HepG2 (cell line): ENCODE data around the gene VAPA. TPM values are rescaled to one million over a fixed set of nuclear protein-coding genes. Genes with fewer than 3 reads are reported as not detected.

ENCODE experiments used
- ATAC-seq: fragments of 200-7000 bp; cut with Tn5 transposase; 3 replicates; pipeline ENCODE4 v1.9.1; 2020; ENCODE audit warnings: mild to moderate bottlenecking, moderate library complexity
- BruUV-seq: library from RNA; stranded (reverse); fragments of 400-500 nt; replicated peaks from 2 replicates; lab custom pipeline; 2021; lab: Mats Ljungman, UMichigan
- CTCF ChIA-PET: fragments of 300-600 bp; formaldehyde crosslinking; extraction: SDS; loops from one replicate; lab custom pipeline; 2021; ENCODE audit warnings: low total read pairs, inconsistent platforms, low intra/inter-chr PET ratio; lab: Yijun Ruan, JAX
- POLR2A ChIA-PET: fragments of 350-600 bp; sonication (Branson Sonifier 250); formaldehyde crosslinking; loops from one replicate; lab custom pipeline; 2020; ENCODE audit warnings: antibody characterized with exemption, inconsistent platforms; lab: Yijun Ruan, JAX
- DNase-seq: peaks from one replicate; pipeline ENCODE4 v3.0.0-alpha.2; 2015; ENCODE audit warnings: low spot score
- FAIRE-seq: peaks from 3 replicates; lab custom pipeline; 2011; peaks lifted over from hg19 to GRCh38; lab: Jason Lieb, UNC
- H2AFZ ChIP-seq: one replicate; pipeline ENCODE4 v1.6.1; 2011; ENCODE audit warnings: low read length, inconsistent platforms
- H3K27ac ChIP-seq: fragments of 300-600 bp; 3 replicates; pipeline ENCODE4 v1.8.0; 2011; ENCODE audit warnings: mixed run types, mild to moderate bottlenecking, mixed read lengths, low read length, inconsistent platforms; ENCODE audit not compliant: insufficient read depth; ENCODE audit errors: extremely low read length
- H3K27me3 ChIP-seq, 2 experiments: fragments of 200-600 bp in 1 of 2; 2 replicates in 1 of 2; 3 replicates in 1 of 2; pipeline versions ENCODE4 v1.6.0 to v1.8.0; 2011; ENCODE audit warnings: low read length in 2 of 2, mild to moderate bottlenecking in 2 of 2, moderate library complexity in 2 of 2, inconsistent platforms in 1 of 2; ENCODE audit not compliant: insufficient read depth in 2 of 2, control insufficient read depth in 1 of 2
- H3K36me3 ChIP-seq, 2 experiments: fragments of 200-600 bp in 1 of 2; replicated peaks in 1 of 2; 2 replicates in 1 of 2; 3 replicates in 1 of 2; pipeline versions ENCODE4 v1.5.1 to v1.8.0; 2011; ENCODE audit warnings: low read length in 2 of 2, inconsistent platforms in 1 of 2; ENCODE audit not compliant: insufficient read depth in 2 of 2, control insufficient read depth in 1 of 2
- H3K4me1 ChIP-seq: 2 replicates; pipeline ENCODE4 v1.5.1; 2012; ENCODE audit warnings: low read length, inconsistent platforms; ENCODE audit not compliant: insufficient read depth
- H3K4me2 ChIP-seq: 2 replicates; pipeline ENCODE4 v1.6.0; 2011; ENCODE audit warnings: low read depth, low read length, inconsistent platforms
- H3K4me3 ChIP-seq, 3 experiments: fragments of 200-600 bp in 1 of 3; sonication (generic), shearing (Covaris generic) in 1 of 3; replicated peaks in 1 of 3; 2 replicates each; pipeline ENCODE4 v1.5.1; 2011 to 2016; ENCODE audit warnings: low read length in 3 of 3, inconsistent platforms in 2 of 3, low read depth in 2 of 3, mild to moderate bottlenecking in 2 of 3, control low read depth in 1 of 3, mixed read lengths in 1 of 3; ENCODE audit not compliant: insufficient read depth in 1 of 3
- H3K79me2 ChIP-seq: one replicate; pipeline ENCODE4 v1.6.1; 2011; ENCODE audit warnings: low read length, inconsistent platforms; ENCODE audit not compliant: insufficient read depth
- H3K9ac ChIP-seq: 2 replicates; pipeline ENCODE4 v1.6.0; 2011; ENCODE audit warnings: mild to moderate bottlenecking, low read depth, low read length, inconsistent platforms; ENCODE audit not compliant: insufficient read depth
- H3K9me3 ChIP-seq: 2 replicates; pipeline ENCODE4 v1.5.1; 2012; ENCODE audit warnings: mild to moderate bottlenecking, low read length
- H4K20me1 ChIP-seq: 2 replicates; pipeline ENCODE4 v1.6.0; 2011; ENCODE audit warnings: inconsistent platforms, mild to moderate bottlenecking, low read length, moderate library complexity; ENCODE audit not compliant: insufficient read depth
- MTA3 ChIP-seq: sonication (generic); formaldehyde crosslinking; IDR thresholded peaks from 2 replicates; pipeline ENCODE4 v1.4.0; 2020; ENCODE audit warnings: missing genetic modification reagents
- REST ChIP-seq, 2 experiments: IDR thresholded peaks; 2 replicates each; pipeline ENCODE4 v1.6.1; 2011 to 2012; ENCODE audit warnings: low read length in 2 of 2, borderline replicate concordance in 1 of 2, low read depth in 1 of 2, mild to moderate bottlenecking in 1 of 2, moderate library complexity in 1 of 2
- SAP130 ChIP-seq: IDR thresholded peaks from 2 replicates; pipeline ENCODE4 v1.6.1; 2016; ENCODE audit warnings: low read depth
- WGBS: methylation state at CpG from one replicate; pipeline ENCODE4 v1.1.6; 2017; ENCODE audit warnings: low lambda C conversion rate; 5-methylcytosine and 5-hydroxymethylcytosine counted together
- in situ Hi-C: cut with HindIII; loops from 2 replicates; pipeline ENCODE4 v1.10.0; 2017; ENCODE audit warnings: low pct_unique_long_range_greater_than_20kb; ENCODE audit not compliant: extremely low pct_ligation_motif_present
- intact Hi-C: fragments of 100-400 bp; cut with micrococcal nuclease; formaldehyde crosslinking; loops from one replicate; pipeline ENCODE4 v1.10.0; 2022; ENCODE audit not compliant: unreplicated experiment
- polyA plus RNA-seq, 8 experiments: library from polyadenylated mRNA; depleted of rRNA in 3 of 8; stranded (reverse) in 7 of 8; unstranded in 1 of 8; fragments of >200 nt; fragmentation: Illumina TruSeq in 4 of 8; extraction: Trizol in 4 of 8; gene quantifications; 2 replicates each; pipeline versions ENCODE4 v1.2.1 to v1.2.3, GENCODE V29; 2011 to 2016; ENCODE audit warnings: low read depth in 4 of 8, missing spikeins in 1 of 8, mixed read lengths in 1 of 8; ENCODE audit not compliant: insufficient read depth in 1 of 8
- total RNA-seq, 5 experiments: library from RNA; depleted of rRNA; stranded (reverse); fragments of >200 nt; fragmentation: Illumina TruSeq; extraction: Trizol; gene quantifications; 2 replicates each; pipeline ENCODE4 v1.2.3, GENCODE V29; 2016; ENCODE audit warnings: low read depth in 1 of 5
- TF ChIP-seq, protein P1 (sequence below), 2 experiments: fragments of 450-650 bp in 1 of 2; sonication (generic) in 1 of 2; formaldehyde crosslinking; IDR thresholded peaks; 2 replicates each; pipeline versions ENCODE4 v1.5.0 to v1.8.0; 2020 to 2022; ENCODE audit warnings: mild to moderate bottlenecking in 1 of 2, missing genetic modification reagents in 1 of 2

VAPA gene
- total and polyA plus RNA-seq, 2 of the 13 experiments (the other 11 are each of a cell fraction or from before 2014, with no cell fraction given), result 167 to 294 TPM

GRCh38 chr18:9916077-9916639 lies 2.3 kb downstream of the VAPA start:
- H3K4me1 ChIP-seq, result peaks cover 61% of the 10 kb centered on the region
- no peak for TF ChIP-seq MTA3 (CRISPR knock-in tag)
- TF ChIP-seq, protein P1, sequence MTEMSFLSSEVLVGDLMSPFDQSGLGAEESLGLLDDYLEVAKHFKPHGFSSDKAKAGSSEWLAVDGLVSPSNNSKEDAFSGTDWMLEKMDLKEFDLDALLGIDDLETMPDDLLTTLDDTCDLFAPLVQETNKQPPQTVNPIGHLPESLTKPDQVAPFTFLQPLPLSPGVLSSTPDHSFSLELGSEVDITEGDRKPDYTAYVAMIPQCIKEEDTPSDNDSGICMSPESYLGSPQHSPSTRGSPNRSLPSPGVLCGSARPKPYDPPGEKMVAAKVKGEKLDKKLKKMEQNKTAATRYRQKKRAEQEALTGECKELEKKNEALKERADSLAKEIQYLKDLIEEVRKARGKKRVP (CRISPR knock-in tag; IDR thresholded peaks at IDR 0.05), result no peak
- TF ChIP-seq REST (IDR thresholded peaks at IDR 0.05; ENCODE audit: borderline replicate concordance in 1 of 2, low read depth in 1 of 2, low read length in 2 of 2), result no peak
- TF ChIP-seq SAP130, result peak; percentile 37
- peaks cover 70% of the 10 kb centered on the region for H3K79me2 ChIP-seq
- H3K36me3 ChIP-seq, result no peaks in the 10 kb centered on the region
- H4K20me1 ChIP-seq, result peaks cover 64% of the 10 kb centered on the region
- CTCF ChIA-PET, result no interaction called here
- TSS peak; percentile 48 for BruUV-seq
- ATAC-seq, result no peak
- DNase-seq, result no peak
- H3K27ac ChIP-seq, result peak overlapping the region; percentile 78
- in situ Hi-C loops, result no loop called here
- H3K4me2 ChIP-seq, result peak overlapping the region; percentile 77
- no peaks in the 10 kb centered on the region; a peak in 1 of 5 replicates for H3K27me3 ChIP-seq
- no peaks in the 10 kb centered on the region for H3K9me3 ChIP-seq
- peak overlapping the region; percentile 81 to 98 (median 96); a peak in 5 of 6 replicates for H3K4me3 ChIP-seq
- POLR2A ChIA-PET, result interaction anchor here (2.9 kb wide), 1 partner anchor 112 kb away, joined by 25 read pairs; no protein-coding TSS in a partner anchor
- WGBS, result 4% methylated on average over 2 of the region's 2 CpGs
- no peak for FAIRE-seq
- peak overlapping the region; percentile 97 for H3K9ac ChIP-seq
- H2AFZ ChIP-seq, result no peak overlapping the region
- intact Hi-C loops, result loop anchor here (5.0 kb wide), 1 partner anchor 109 kb away; no protein-coding TSS in a partner anchor
